WTC11 (cell line): ENCODE measurements around the gene LRRC10. TPM values are rescaled to one million over a fixed set of nuclear protein-coding genes. Genes with fewer than 3 reads are reported as not detected.

Experiments used
- ATAC-seq: fragments of 200-7000 bp; cut with Tn5 transposase; 2 replicates; pipeline ENCODE4 v1.10.0; 2021; ENCODE audit warnings: mild to moderate bottlenecking, moderate library complexity
- CTCF ChIA-PET: fragments of 300-600 bp; sonication (Branson Sonifier 250); formaldehyde crosslinking; loops from one replicate; lab custom pipeline; 2021; ENCODE audit warnings: antibody characterized with exemption; lab: Charles Lee
- POLR2A ChIA-PET: fragments of 350-600 bp; sonication (Branson Sonifier 250); formaldehyde crosslinking; loops from one replicate; lab custom pipeline; 2021; ENCODE audit warnings: antibody characterized with exemption; lab: Charles Lee
- DNase-seq: peaks from one replicate; pipeline ENCODE4 v3.0.0; 2021; ENCODE audit warnings: low spot score
- H3K27ac Mint-ChIP-seq: 2 replicates; pipeline ENCODE4 v1.8.0; 2021; ENCODE audit warnings: mixed read lengths
- H3K27me3 Mint-ChIP-seq: 2 replicates; pipeline ENCODE4 v1.8.0; 2021; ENCODE audit warnings: low read depth, mild to moderate bottlenecking, moderate library complexity, mixed read lengths
- H3K36me3 Mint-ChIP-seq: 2 replicates; pipeline ENCODE4 v1.8.0; 2021; ENCODE audit warnings: mixed read lengths
- H3K4me1 Mint-ChIP-seq: 2 replicates; pipeline ENCODE4 v1.8.0; 2022; ENCODE audit warnings: mixed read lengths
- H3K4me3 Mint-ChIP-seq: 2 replicates; pipeline ENCODE4 v1.8.0; 2021; ENCODE audit warnings: mild to moderate bottlenecking, moderate library complexity, mixed read lengths
- H3K9me3 Mint-ChIP-seq: 2 replicates; pipeline ENCODE4 v1.8.0; 2021; ENCODE audit warnings: mixed read lengths
- ATF1 ChIP-seq: sonication (generic); formaldehyde crosslinking; IDR thresholded peaks from 2 replicates; pipeline ENCODE4 v1.8.1; 2023; ENCODE audit warnings: mild to moderate bottlenecking, moderate library complexity, missing genetic modification reagents
- ATF6 ChIP-seq: sonication (generic); formaldehyde crosslinking; IDR thresholded peaks from 2 replicates; pipeline ENCODE4 v1.8.1; 2023; ENCODE audit warnings: mild to moderate bottlenecking, missing genetic modification reagents
- CTCF ChIP-seq: fragments of 200-600 bp; IDR thresholded peaks from 2 replicates; pipeline ENCODE4 v1.8.0; 2022; ENCODE audit warnings: antibody characterized with exemption
- ESRRA ChIP-seq: sonication (generic); formaldehyde crosslinking; IDR thresholded peaks from 2 replicates; pipeline ENCODE4 v1.8.1; 2022; ENCODE audit warnings: mild to moderate bottlenecking, missing genetic modification reagents, borderline replicate concordance
- ETV6 ChIP-seq: sonication (generic); formaldehyde crosslinking; IDR thresholded peaks from 2 replicates; pipeline ENCODE4 v1.8.1; 2022; ENCODE audit warnings: mild to moderate bottlenecking, missing genetic modification reagents
- GRHL2 ChIP-seq: fragments of 250-450 bp; sonication (Bioruptor Pico); IDR thresholded peaks from 2 replicates; pipeline ENCODE4 v1.8.0; 2022; ENCODE audit warnings: mild to moderate bottlenecking, moderate library complexity; ENCODE audit not compliant: insufficient replicate concordance, severe bottlenecking
- GTF2I ChIP-seq: fragments of 250-450 bp; sonication (Bioruptor Pico); conservative IDR thresholded peaks from 2 replicates; pipeline ENCODE4 v1.4.0; 2021; ENCODE audit warnings: mild to moderate bottlenecking
- MXD4 ChIP-seq: fragments of 250-450 bp; sonication (Bioruptor Pico); IDR thresholded peaks from 2 replicates; pipeline ENCODE4 v1.8.0; 2021; ENCODE audit warnings: mild to moderate bottlenecking, moderate library complexity, borderline replicate concordance
- MYBL2 ChIP-seq: sonication (generic); formaldehyde crosslinking; IDR thresholded peaks from 2 replicates; pipeline ENCODE4 v1.8.1; 2023; ENCODE audit warnings: mild to moderate bottlenecking, moderate library complexity, missing genetic modification reagents
- NFE2L1 ChIP-seq: sonication (generic); formaldehyde crosslinking; IDR thresholded peaks from 2 replicates; pipeline ENCODE4 v1.8.1; 2023; ENCODE audit warnings: missing genetic modification reagents
- STAT6 ChIP-seq: sonication (generic); formaldehyde crosslinking; conservative IDR thresholded peaks from 2 replicates; pipeline ENCODE4 v1.8.1; 2023; ENCODE audit warnings: mild to moderate bottlenecking, low read depth, missing genetic modification reagents, moderate library complexity
- TEAD1 ChIP-seq: sonication (generic); formaldehyde crosslinking; IDR thresholded peaks from 2 replicates; pipeline ENCODE4 v1.8.0; 2022; ENCODE audit warnings: mild to moderate bottlenecking, missing genetic modification reagents
- ZBTB21 ChIP-seq: sonication (generic); formaldehyde crosslinking; IDR thresholded peaks from 2 replicates; pipeline ENCODE4 v1.8.1; 2023; ENCODE audit warnings: mild to moderate bottlenecking, missing genetic modification reagents, borderline replicate concordance
- ZNF281 ChIP-seq: sonication (generic); formaldehyde crosslinking; IDR thresholded peaks from 2 replicates; pipeline ENCODE4 v1.8.0; 2023; ENCODE audit warnings: mild to moderate bottlenecking, missing genetic modification reagents
- ZNF671 ChIP-seq: fragments of 250-450 bp; sonication (Bioruptor Pico); IDR thresholded peaks from 2 replicates; pipeline ENCODE4 v1.8.0; 2021; ENCODE audit warnings: mild to moderate bottlenecking
- total RNA-seq: library from RNA; stranded (reverse); gene quantifications from 3 replicates; pipeline ENCODE4 v1.2.3, GENCODE V29; 2021
- TF ChIP-seq, protein P1 (sequence below): fragments of 250-450 bp; sonication (Bioruptor Pico); IDR thresholded peaks from 2 replicates; pipeline ENCODE4 v1.9.0; 2021; ENCODE audit warnings: moderate library complexity, mild to moderate bottlenecking, inconsistent platforms, borderline replicate concordance
- TF ChIP-seq, protein P2 (sequence below): sonication (generic); formaldehyde crosslinking; IDR thresholded peaks from 2 replicates; pipeline ENCODE4 v1.8.0; 2022; ENCODE audit warnings: mild to moderate bottlenecking, missing genetic modification reagents
- TF ChIP-seq, protein P3 (sequence below): sonication (generic); formaldehyde crosslinking; IDR thresholded peaks from 2 replicates; pipeline ENCODE4 v1.8.0; 2023; ENCODE audit warnings: missing genetic modification reagents

LRRC10 gene
- total RNA-seq, 1 experiment from 2014 or later = not detected

DNA sequence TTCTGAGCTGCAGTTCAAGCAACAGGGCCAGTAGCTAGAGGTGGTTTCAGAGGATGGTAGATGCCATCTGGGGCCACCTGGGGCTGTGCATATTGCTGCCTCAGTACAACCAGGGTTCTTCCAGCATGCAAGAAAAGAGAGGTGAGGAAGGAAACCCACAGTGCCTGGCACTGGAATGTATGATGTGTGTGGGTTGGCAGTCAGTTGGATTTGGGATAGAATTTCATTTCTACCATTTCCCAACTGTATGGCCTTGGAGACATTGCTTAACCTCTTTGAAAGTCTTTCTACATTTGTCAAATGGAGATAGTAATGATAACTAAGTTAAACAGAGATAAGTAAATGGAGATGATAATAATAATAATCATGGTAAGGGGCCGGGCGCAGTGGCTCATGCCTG, 10.2 kb upstream of the LRRC10 start:
- POLR2A ChIA-PET = no interaction called here
- no peak overlapping the region for H3K4me3 Mint-ChIP-seq
- TF ChIP-seq ZNF281 (no peak), CTCF (no peak), ESRRA (no peak), GTF2I (CRISPR knock-in tag) (no peak), MYBL2 (CRISPR knock-in tag) (no peak), STAT6 (CRISPR knock-in tag) (no peak), GRHL2 (CRISPR knock-in tag) (no peak), TEAD1 (CRISPR knock-in tag) (no peak), NFE2L1 (CRISPR knock-in tag) (no peak), ATF1 (CRISPR knock-in tag) (no peak), ATF6 (CRISPR knock-in tag) (no peak)
- TF ChIP-seq, protein P1, sequence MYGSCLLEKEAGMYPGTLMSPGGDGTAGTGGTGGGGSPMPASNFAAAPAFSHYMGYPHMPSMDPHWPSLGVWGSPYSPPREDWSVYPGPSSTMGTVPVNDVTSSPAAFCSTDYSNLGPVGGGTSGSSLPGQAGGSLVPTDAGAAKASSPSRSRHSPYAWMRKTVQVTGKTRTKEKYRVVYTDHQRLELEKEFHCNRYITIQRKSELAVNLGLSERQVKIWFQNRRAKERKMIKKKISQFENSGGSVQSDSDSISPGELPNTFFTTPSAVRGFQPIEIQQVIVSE = no peak
- CTCF ChIA-PET = interaction anchor here (1.0 kb wide), 1 partner anchor 18 kb away, joined by 3 read pairs; no protein-coding TSS in a partner anchor
- peaks cover 5% of the 10 kb centered on the region for H3K27me3 Mint-ChIP-seq
- H3K27ac Mint-ChIP-seq = no peak overlapping the region
- no peaks in the 10 kb centered on the region for H3K4me1 Mint-ChIP-seq
- no peaks in the 10 kb centered on the region for H3K9me3 Mint-ChIP-seq
- ATAC-seq (no peak), DNase-seq (no peak)
- H3K36me3 Mint-ChIP-seq = no peaks in the 10 kb centered on the region

DNA sequence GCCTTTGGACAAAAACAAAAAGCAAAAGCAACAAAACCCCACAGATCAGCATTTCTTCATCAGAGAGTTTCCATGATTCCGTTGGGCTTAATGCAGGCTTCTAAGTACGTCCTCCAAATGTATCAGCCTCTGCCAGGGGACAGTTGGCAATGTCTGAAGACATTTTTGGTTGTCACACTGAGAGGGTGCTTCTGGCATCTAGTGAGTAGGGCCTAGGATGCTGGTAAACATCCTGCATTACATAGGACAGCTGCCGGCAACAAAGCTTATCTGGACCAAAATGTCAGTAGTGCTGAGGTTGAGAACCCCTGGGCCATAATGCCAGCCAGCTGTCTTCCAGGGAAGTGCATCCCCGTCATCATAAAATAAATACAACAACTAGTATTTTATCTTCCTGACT, 9.4 kb upstream of the LRRC10 start:
- no peak overlapping the region for H3K4me3 Mint-ChIP-seq
- no peaks in the 10 kb centered on the region for H3K36me3 Mint-ChIP-seq
- ChIA-PET POLR2A (no interaction called here), CTCF (interaction anchor here (1.0 to 2.1 kb wide), 2 partner anchors 19 to 20 kb away, joined by 3 to 6 read pairs; no protein-coding TSS in a partner anchor)
- no peaks in the 10 kb centered on the region for H3K9me3 Mint-ChIP-seq
- no peaks in the 10 kb centered on the region for H3K4me1 Mint-ChIP-seq
- no peak overlapping the region for H3K27ac Mint-ChIP-seq
- DNase-seq = no peak
- ATAC-seq = no peak
- H3K27me3 Mint-ChIP-seq = peaks cover 5% of the 10 kb centered on the region
- no peak for TF ChIP-seq ETV6
- TF ChIP-seq, protein P2, sequence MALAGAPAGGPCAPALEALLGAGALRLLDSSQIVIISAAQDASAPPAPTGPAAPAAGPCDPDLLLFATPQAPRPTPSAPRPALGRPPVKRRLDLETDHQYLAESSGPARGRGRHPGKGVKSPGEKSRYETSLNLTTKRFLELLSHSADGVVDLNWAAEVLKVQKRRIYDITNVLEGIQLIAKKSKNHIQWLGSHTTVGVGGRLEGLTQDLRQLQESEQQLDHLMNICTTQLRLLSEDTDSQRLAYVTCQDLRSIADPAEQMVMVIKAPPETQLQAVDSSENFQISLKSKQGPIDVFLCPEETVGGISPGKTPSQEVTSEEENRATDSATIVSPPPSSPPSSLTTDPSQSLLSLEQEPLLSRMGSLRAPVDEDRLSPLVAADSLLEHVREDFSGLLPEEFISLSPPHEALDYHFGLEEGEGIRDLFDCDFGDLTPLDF (CRISPR knock-in tag) = no peak
- TF ChIP-seq ATF6 (CRISPR knock-in tag) = no peak
- TF ChIP-seq MXD4 (CRISPR knock-in tag) = no peak
- no peak for TF ChIP-seq ZBTB21 (CRISPR knock-in tag)
- TF ChIP-seq, protein P3, sequence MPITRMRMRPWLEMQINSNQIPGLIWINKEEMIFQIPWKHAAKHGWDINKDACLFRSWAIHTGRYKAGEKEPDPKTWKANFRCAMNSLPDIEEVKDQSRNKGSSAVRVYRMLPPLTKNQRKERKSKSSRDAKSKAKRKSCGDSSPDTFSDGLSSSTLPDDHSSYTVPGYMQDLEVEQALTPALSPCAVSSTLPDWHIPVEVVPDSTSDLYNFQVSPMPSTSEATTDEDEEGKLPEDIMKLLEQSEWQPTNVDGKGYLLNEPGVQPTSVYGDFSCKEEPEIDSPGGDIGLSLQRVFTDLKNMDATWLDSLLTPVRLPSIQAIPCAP (CRISPR knock-in tag) = no peak
- no peak for TF ChIP-seq ZNF671 (CRISPR knock-in tag)
